Stimulated activated CD4-positive, alpha-beta T cell treated with anti-CD3 and anti-CD28 coated beads, Interleukin-4, amount 100 ng/mL, for 24 hours (primary cell): ENCODE results near the gene CCDC183.
"Not testable (repeated sequence)": the region's sequence is repeated elsewhere in the genome, so short reads cannot be mapped to it uniquely, and the experiment has no call there.

Experiments used
- DNase-seq: peaks from one replicate; pipeline ENCODE4 v3.0.0-alpha.2; 2020

The CCDC183 gene

GRCh38 chr9:136760834-136761544 is 35.1 kb upstream of the CCDC183 start:
- DNase-seq, result not testable (repeated sequence)

GRCh38 chr9:136761545-136761981 is 34.6 kb upstream of the CCDC183 start:
- no peak for DNase-seq

GRCh38 chr9:136762221-136762691 is 33.9 kb upstream of the CCDC183 start:
- DNase-seq, result no peak

- peak; percentile 45 for DNase-seq
These were observed 33.1 kb upstream of the CCDC183 start for GRCh38 chr9:136762915-136763648.

GRCh38 chr9:136763649-136764035 is 32.5 kb upstream of the CCDC183 start:
- no peak for DNase-seq

- no peak for DNase-seq
These were observed 31.7 kb upstream of the CCDC183 start, which contains the start of gene LCN15 for GRCh38 chr9:136764301-136764891. Gene LCN15 (minus strand): TSS chr9:136764518. CDS start chr9:136764488, 30 bp downstream.

GRCh38 chr9:136765041-136765440 is 31.1 kb upstream of the CCDC183 start:
- no peak for DNase-seq

GRCh38 chr9:136765745-136766409 is 30.3 kb upstream of the CCDC183 start:
- DNase-seq, result not testable (repeated sequence)

- DNase-seq, result peak; percentile 58
These were observed 29.6 kb upstream of the CCDC183 start for GRCh38 chr9:136766410-136767120.

- peak; percentile 57 for DNase-seq
These were observed 26.4 kb upstream of the CCDC183 start for GRCh38 chr9:136769710-136770191.

- no peak for DNase-seq
These were observed 24.2 kb upstream of the CCDC183 start for GRCh38 chr9:136771907-136772415.

- DNase-seq, result no peak
These were observed 22.6 kb upstream of the CCDC183 start for GRCh38 chr9:136773386-136774044.

- no peak for DNase-seq
These were observed 21.6 kb upstream of the CCDC183 start for GRCh38 chr9:136774416-136775045.

- DNase-seq, result no peak
These were observed 20.9 kb upstream of the CCDC183 start for GRCh38 chr9:136775191-136775590.

GRCh38 chr9:136776947-136777346 is 19.2 kb upstream of the CCDC183 start:
- DNase-seq, result no peak

GRCh38 chr9:136777359-136777758 is 18.8 kb upstream of the CCDC183 start:
- no peak for DNase-seq

- no peak for DNase-seq
These were observed 16.3 kb upstream of the CCDC183 start for GRCh38 chr9:136779808-136780207.

GRCh38 chr9:136782452-136782851 is 13.7 kb upstream of the CCDC183 start:
- no peak for DNase-seq

- DNase-seq, result no peak
These were observed 11.7 kb upstream of the CCDC183 start for GRCh38 chr9:136784249-136784996.

GRCh38 chr9:136784997-136785361 is 11.2 kb upstream of the CCDC183 start:
- no peak for DNase-seq
